Hepatocyte (in vitro differentiated cells): ENCODE measurements around the gene SEC16B. TPM values are rescaled to one million over a fixed set of nuclear protein-coding genes. Genes with fewer than 3 reads are reported as not detected.

Source experiments
- DNase-seq: peaks from one replicate; pipeline ENCODE4 v3.0.0-alpha.2; 2016; ENCODE audit warnings: low spot score
- H2AFZ ChIP-seq: fragments of 200-600 bp; sonication (generic); 2 replicates; pipeline ENCODE4 v1.6.0; 2016; ENCODE audit warnings: antibody characterized with exemption, mild to moderate bottlenecking
- H3K27ac ChIP-seq: fragments of 200-600 bp; sonication (generic); 2 replicates; pipeline ENCODE4 v1.5.1; 2016; ENCODE audit warnings: mild to moderate bottlenecking
- H3K27me3 ChIP-seq: fragments of 200-600 bp; sonication (generic); 2 replicates; pipeline ENCODE4 v1.6.1; 2016
- H3K36me3 ChIP-seq: fragments of 200-600 bp; sonication (generic); replicated peaks from 2 replicates; pipeline ENCODE4 v1.5.1; 2016; ENCODE audit warnings: low read depth; ENCODE audit not compliant: insufficient read depth
- H3K4me1 ChIP-seq: fragments of 200-600 bp; sonication (generic); 2 replicates; pipeline ENCODE4 v1.5.1; 2016; ENCODE audit warnings: mild to moderate bottlenecking, moderate library complexity; ENCODE audit not compliant: insufficient read depth
- H3K4me2 ChIP-seq: fragments of 200-600 bp; sonication (generic); 2 replicates; pipeline ENCODE4 v1.6.0; 2016
- H3K4me3 ChIP-seq: fragments of 200-600 bp; sonication (generic); 2 replicates; pipeline ENCODE4 v1.5.1; 2016; ENCODE audit warnings: mild to moderate bottlenecking
- H3K79me2 ChIP-seq: fragments of 200-600 bp; sonication (generic); 2 replicates; pipeline ENCODE4 v1.6.0; 2017; ENCODE audit warnings: mild to moderate bottlenecking
- H3K9me2 ChIP-seq: fragments of 200-600 bp; sonication (generic); replicated peaks from 2 replicates; pipeline ENCODE4 v1.6.0; 2017; ENCODE audit warnings: mild to moderate bottlenecking; ENCODE audit not compliant: insufficient read depth
- H3K9me3 ChIP-seq: fragments of 200-600 bp; sonication (generic); 2 replicates; pipeline ENCODE4 v1.5.1; 2016; ENCODE audit warnings: low read depth, mild to moderate bottlenecking
- H4K20me1 ChIP-seq: fragments of 200-600 bp; sonication (generic); 2 replicates; pipeline ENCODE4 v1.6.0; 2016; ENCODE audit warnings: mild to moderate bottlenecking; ENCODE audit not compliant: insufficient read depth, poor library complexity, severe bottlenecking
- CTCF ChIP-seq: fragments of 200-600 bp; sonication (generic); IDR thresholded peaks from 2 replicates; pipeline ENCODE4 v1.5.1; 2016; ENCODE audit warnings: antibody characterized with exemption, mild to moderate bottlenecking; ENCODE audit not compliant: poor library complexity
- EZH2 ChIP-seq: fragments of 200-600 bp; sonication (generic); IDR thresholded peaks from 2 replicates; pipeline ENCODE4 v1.6.1; 2016; ENCODE audit warnings: antibody characterized with exemption, mild to moderate bottlenecking, borderline replicate concordance
- EZH2phosphoT487 ChIP-seq: fragments of 200-600 bp; sonication (generic); IDR thresholded peaks from one replicate; pipeline ENCODE4 v1.6.1; 2018; ENCODE audit warnings: antibody characterized with exemption, mild to moderate bottlenecking, low read depth, moderate library complexity; ENCODE audit not compliant: unreplicated experiment, severe bottlenecking
- WGBS: methylation state at CpG from one replicate; pipeline ENCODE4 v1.1.6; 2016; ENCODE audit warnings: low lambda C conversion rate; ENCODE audit errors: missing lambda C conversion rate; 5-methylcytosine and 5-hydroxymethylcytosine counted together
- polyA plus RNA-seq: library from polyadenylated mRNA; unstranded; fragments of >200 nt; fragmentation: Nextera tagmentation; extraction: Ambion mirVana; gene quantifications from 2 replicates; pipeline ENCODE4 v1.2.1, GENCODE V29; 2016
- total RNA-seq: library from RNA; depleted of rRNA; stranded (reverse); fragments of >200 nt; gene quantifications from 2 replicates; pipeline ENCODE4 v1.2.3, GENCODE V29; 2014

SEC16B gene
- total RNA-seq (8.4 and 8.5 TPM in 2 replicates), polyA plus RNA-seq (6.5 and 9.1 TPM in 2 replicates)

GRCh38 chr1:177969825-177970371, at the start of gene SEC16B:
TSS of gene SEC16B (minus strand) at chr1:177970058. CDS start at chr1:177967981, 2,077 bp downstream.
- H3K27me3 ChIP-seq: no peaks in the 10 kb centered on the region
- no peaks in the 10 kb centered on the region for H4K20me1 ChIP-seq
- WGBS: 70% methylated on average over 12 of the region's 12 CpGs
- peak within 1 kb of the TSS; percentile 97 for H3K27ac ChIP-seq
- peak; percentile 85 for DNase-seq
- H3K36me3 ChIP-seq: no peaks in the 10 kb centered on the region
- H3K4me1 ChIP-seq: peaks cover 11% of the 10 kb centered on the region
- no peaks in the 10 kb centered on the region for H3K79me2 ChIP-seq
- TF ChIP-seq EZH2phosphoT487: no peak
- H3K4me3 ChIP-seq: no peak within 1 kb of the TSS
- H3K4me2 ChIP-seq: peak within 1 kb of the TSS; percentile 58
- H3K9me2 ChIP-seq: no peaks in the 10 kb centered on the region
- no peaks in the 10 kb centered on the region for H3K9me3 ChIP-seq
- no peak within 1 kb of the TSS for H2AFZ ChIP-seq

GRCh38 chr1:178019622-178020021, 49.8 kb upstream of the SEC16B start:
- TF ChIP-seq CTCF (no peak), EZH2 (no peak), EZH2phosphoT487 (no peak)
- Histone ChIP-seq H2AFZ (no peak overlapping the region), H3K4me1 (peaks cover 25% of the 10 kb centered on the region), H3K9me3 (no peaks in the 10 kb centered on the region), H3K36me3 (no peaks in the 10 kb centered on the region), H3K79me2 (no peaks in the 10 kb centered on the region), H3K27me3 (no peaks in the 10 kb centered on the region), H3K9me2 (no peaks in the 10 kb centered on the region), H3K4me2 (no peak overlapping the region), H4K20me1 (no peaks in the 10 kb centered on the region), H3K4me3 (no peak overlapping the region), H3K27ac (no peak overlapping the region)
- WGBS: 70% methylated on average over 2 of the region's 2 CpGs
- no peak for DNase-seq

GRCh38 chr1:178019208-178019607, 49.4 kb upstream of the SEC16B start:
- Histone ChIP-seq H3K9me2 (no peaks in the 10 kb centered on the region), H3K4me3 (no peak overlapping the region), H3K4me1 (peaks cover 25% of the 10 kb centered on the region), H4K20me1 (no peaks in the 10 kb centered on the region), H3K4me2 (no peak overlapping the region), H3K36me3 (no peaks in the 10 kb centered on the region), H2AFZ (no peak overlapping the region), H3K79me2 (no peaks in the 10 kb centered on the region), H3K27me3 (no peaks in the 10 kb centered on the region), H3K27ac (no peak overlapping the region), H3K9me3 (no peaks in the 10 kb centered on the region)
- TF ChIP-seq EZH2 (no peak), CTCF (no peak), EZH2phosphoT487 (no peak)
- DNase-seq: no peak
- WGBS: 93% methylated on average over 1 of the region's 1 CpG

GRCh38 chr1:178017517-178017916, 47.7 kb upstream of the SEC16B start:
- Histone ChIP-seq H3K36me3 (no peaks in the 10 kb centered on the region), H3K27me3 (no peaks in the 10 kb centered on the region), H3K79me2 (no peaks in the 10 kb centered on the region), H3K4me2 (no peak overlapping the region), H3K9me2 (no peaks in the 10 kb centered on the region), H3K9me3 (no peaks in the 10 kb centered on the region), H3K4me1 (peaks cover 18% of the 10 kb centered on the region), H3K27ac (no peak overlapping the region), H2AFZ (no peak overlapping the region), H3K4me3 (no peak overlapping the region), H4K20me1 (no peaks in the 10 kb centered on the region)
- WGBS: 93% methylated on average over 2 of the region's 2 CpGs
- DNase-seq: no peak
- TF ChIP-seq EZH2phosphoT487: no peak
- TF ChIP-seq CTCF: no peak
- TF ChIP-seq EZH2: no peak
